Endothelial cell of umbilical vein (primary cell): ENCODE results near the gene SLC39A11. TPM values are rescaled to one million over a fixed set of nuclear protein-coding genes. Genes with fewer than 3 reads are reported as not detected.

ENCODE experiments used
- BruUV-seq: library from RNA; stranded (reverse); fragments of 400-500 nt; replicated peaks from 2 replicates; lab custom pipeline; 2021; lab: Mats Ljungman, UMichigan
- CTCF ChIA-PET: fragments of 300-600, 350-600 bp; sonication (Branson Sonifier 250); formaldehyde crosslinking; loops from one replicate; lab custom pipeline; 2021; ENCODE audit warnings: antibody characterized with exemption, inconsistent platforms; lab: Charles Lee
- POLR2A ChIA-PET: fragments of 300-600, 350-600 bp; sonication (Branson Sonifier 250); formaldehyde crosslinking; loops from one replicate; lab custom pipeline; 2021; ENCODE audit warnings: antibody characterized with exemption, inconsistent platforms; lab: Charles Lee
- DNase-seq: peaks from one replicate; pipeline ENCODE4 v3.0.0-alpha.2; 2011; ENCODE audit warnings: low read depth, low spot score
- FAIRE-seq: peaks from 2 replicates; lab custom pipeline; 2011; peaks lifted over from hg19 to GRCh38; lab: Jason Lieb, UNC
- H2AFZ ChIP-seq: 2 replicates; pipeline ENCODE4 v1.6.0; 2012; ENCODE audit warnings: low read depth, low read length, control low read depth, inconsistent platforms
- H3K27ac ChIP-seq: 2 replicates; pipeline ENCODE4 v1.5.1; 2011; ENCODE audit warnings: low read depth, mild to moderate bottlenecking, control low read depth, low read length, moderate library complexity; ENCODE audit not compliant: insufficient read depth
- H3K27me3 ChIP-seq, 2 experiments: 2 replicates each; pipeline versions ENCODE4 v1.6.0 to v1.6.1; 2011; ENCODE audit warnings: low read length in 2 of 2, mixed read lengths in 1 of 2; ENCODE audit not compliant: control insufficient read depth in 2 of 2, insufficient read depth in 2 of 2
- H3K36me3 ChIP-seq, 2 experiments: 2 replicates in 1 of 2; 3 replicates in 1 of 2; pipeline ENCODE4 v1.5.1; 2011; ENCODE audit warnings: low read length in 2 of 2, mild to moderate bottlenecking in 1 of 2, moderate library complexity in 1 of 2; ENCODE audit not compliant: control insufficient read depth in 2 of 2, insufficient read depth in 2 of 2; ENCODE audit errors: extremely low read depth in 1 of 2
- H3K4me1 ChIP-seq: 3 replicates; pipeline ENCODE4 v1.5.1; 2011; ENCODE audit warnings: mild to moderate bottlenecking, low read length; ENCODE audit not compliant: control insufficient read depth, insufficient read depth; ENCODE audit errors: extremely low read depth
- H3K4me2 ChIP-seq: 2 replicates; pipeline ENCODE4 v1.6.1; 2011; ENCODE audit warnings: low read length, control low read depth, mixed read lengths; ENCODE audit not compliant: insufficient read depth
- H3K4me3 ChIP-seq, 3 experiments: fragments of 200-600 bp in 1 of 3; sonication (generic), shearing (Covaris generic) in 1 of 3; replicated peaks in 1 of 3; 2 replicates each; pipeline ENCODE4 v1.5.1; 2011 to 2016; ENCODE audit warnings: control low read depth in 3 of 3, low read length in 3 of 3, mild to moderate bottlenecking in 2 of 3, inconsistent platforms in 1 of 3, low read depth in 1 of 3, moderate library complexity in 1 of 3; ENCODE audit not compliant: insufficient read depth in 1 of 3
- H3K79me2 ChIP-seq: 2 replicates; pipeline ENCODE4 v1.6.0; 2012; ENCODE audit warnings: low read length, inconsistent platforms; ENCODE audit not compliant: control insufficient read depth, insufficient read depth
- H3K9ac ChIP-seq: replicated peaks from 2 replicates; pipeline ENCODE3; 2011; ENCODE audit warnings: low read length, control low read depth; ENCODE audit not compliant: insufficient read depth; ENCODE audit errors: extremely low read depth
- H3K9me1 ChIP-seq: replicated peaks from 3 replicates; pipeline ENCODE4 v1.6.0; 2011; ENCODE audit warnings: mild to moderate bottlenecking, low read length; ENCODE audit not compliant: control insufficient read depth, insufficient read depth; ENCODE audit errors: extremely low read depth
- H3K9me3 ChIP-seq: replicated peaks from 2 replicates; pipeline ENCODE4 v1.5.1; 2012; ENCODE audit warnings: low read length, inconsistent platforms; ENCODE audit not compliant: control insufficient read depth, insufficient read depth
- H4K20me1 ChIP-seq: replicated peaks from 2 replicates; pipeline ENCODE3; 2011; ENCODE audit warnings: mild to moderate bottlenecking, low read length; ENCODE audit not compliant: control insufficient read depth, insufficient read depth; ENCODE audit errors: extremely low read depth
- CTCF ChIP-seq, 2 donors: IDR thresholded peaks; 1 replicate in 1 of 2; 2 replicates in 1 of 2; pipeline ENCODE4 v1.5.1; 2011; ENCODE audit warnings: low read length in 2 of 2, mild to moderate bottlenecking in 2 of 2, moderate library complexity in 2 of 2, control low read depth in 1 of 2, inconsistent platforms in 1 of 2, low read depth in 1 of 2; ENCODE audit not compliant: insufficient read depth in 1 of 2; ENCODE audit errors: extremely low read depth in 1 of 2
- EZH2 ChIP-seq: IDR thresholded peaks from 2 replicates; pipeline ENCODE4 v1.6.1; 2012; ENCODE audit warnings: borderline replicate concordance, low read depth, mild to moderate bottlenecking, moderate library complexity, low read length, inconsistent platforms; ENCODE audit not compliant: severe bottlenecking
- FOS ChIP-seq: IDR thresholded peaks from 2 replicates; pipeline ENCODE4 v1.6.1; 2011; ENCODE audit warnings: mild to moderate bottlenecking, low read length, moderate library complexity, borderline replicate concordance; ENCODE audit not compliant: insufficient read depth
- GATA2 ChIP-seq: IDR thresholded peaks from 2 replicates; pipeline ENCODE4 v1.7.0; 2011; ENCODE audit warnings: low read depth, mild to moderate bottlenecking, moderate library complexity, mixed read lengths, low read length; ENCODE audit not compliant: insufficient read length, insufficient read depth
- JUN ChIP-seq: IDR thresholded peaks from 2 replicates; pipeline ENCODE4 v1.6.1; 2011; ENCODE audit warnings: borderline replicate concordance, low read depth; ENCODE audit not compliant: insufficient read length, insufficient read depth
- MAX ChIP-seq: IDR thresholded peaks from 2 replicates; pipeline ENCODE4 v1.6.1; 2011; ENCODE audit not compliant: insufficient read depth, insufficient read length
- MYC ChIP-seq: IDR thresholded peaks from one replicate; pipeline ENCODE4 v1.6.1; 2011; ENCODE audit warnings: mild to moderate bottlenecking, low read depth, low read length
- POLR2A ChIP-seq: IDR thresholded peaks from 2 replicates; pipeline ENCODE4 v1.6.1; 2012; ENCODE audit warnings: low read depth, mild to moderate bottlenecking, control low read depth, low read length
- POLR2AphosphoS5 ChIP-seq: IDR thresholded peaks from 2 replicates; pipeline ENCODE4 v1.6.1; 2012; ENCODE audit warnings: low read depth, mild to moderate bottlenecking, control low read depth, low read length, moderate library complexity; ENCODE audit not compliant: insufficient read depth
- dilution Hi-C: fragments of 300-500 bp; cut with MboI; formaldehyde crosslinking; loops from one replicate; pipeline ENCODE4 v1.15.0; 2019; ENCODE audit warnings: low sequenced_read_pairs; ENCODE audit not compliant: extremely low pct_ligation_motif_present
- intact Hi-C: fragments of 100-400 bp; cut with micrococcal nuclease; formaldehyde crosslinking; loops from one replicate; pipeline ENCODE4 v1.10.0; 2022
- polyA plus RNA-seq, 4 experiments: library from polyadenylated mRNA; depleted of rRNA in 3 of 4; stranded (reverse) in 3 of 4; unstranded in 1 of 4; fragments of >200 nt; gene quantifications; 2 replicates each; pipeline versions ENCODE4 v1.2.1 to v1.2.3, GENCODE V29; 2011 to 2012; ENCODE audit warnings: missing spikeins in 1 of 4
- total RNA-seq: library from RNA; stranded (reverse); gene quantifications from 2 replicates; pipeline ENCODE4 v1.2.3, GENCODE V29; 2021

Gene SLC39A11
- total and polyA plus RNA-seq, 2 donors (not counting 3 experiments of a cell fraction or from before 2014, with no cell fraction given): 8.1 to 11.9 TPM

- intact Hi-C loops (no loop called here), dilution Hi-C loops (no loop called here)
- Histone ChIP-seq H3K4me1 (no peaks in the 10 kb centered on the region), H3K4me2 (no peak overlapping the region), H3K27me3 (no peaks in the 10 kb centered on the region), H4K20me1 (no peaks in the 10 kb centered on the region), H2AFZ (no peak overlapping the region), H3K79me2 (no peaks in the 10 kb centered on the region), H3K4me3 (no peak overlapping the region), H3K9me1 (no peaks in the 10 kb centered on the region), H3K9me3 (no peaks in the 10 kb centered on the region), H3K27ac (no peak overlapping the region), H3K36me3 (no peaks in the 10 kb centered on the region), H3K9ac (no peak overlapping the region)
- no peak for FAIRE-seq
- no peak for DNase-seq
- TF ChIP-seq POLR2AphosphoS5 (no peak), FOS (no peak), JUN (no peak)
- ChIA-PET POLR2A (no interaction called here), CTCF (no interaction called here)
- BruUV-seq: no TSS peak
Observed at GRCh38 chr17:72838581-72838980, 253.9 kb downstream of the SLC39A11 start.

- H3K9ac ChIP-seq: no peak overlapping the region
- FAIRE-seq: no peak
- no peak overlapping the region for H3K4me2 ChIP-seq
- H3K4me1 ChIP-seq: no peaks in the 10 kb centered on the region
- H3K79me2 ChIP-seq: no peaks in the 10 kb centered on the region
- no peak overlapping the region for H2AFZ ChIP-seq
- no TSS peak for BruUV-seq
- intact Hi-C loops: no loop called here
- H3K27ac ChIP-seq: no peak overlapping the region
- dilution Hi-C loops: no loop called here
- no peak overlapping the region for H3K4me3 ChIP-seq
- POLR2A ChIA-PET: no interaction called here
- DNase-seq: no peak
- TF ChIP-seq GATA2 (no peak), FOS (no peak), JUN (no peak), POLR2A (no peak), POLR2AphosphoS5 (no peak), MYC (no peak), MAX (no peak), EZH2 (no peak), CTCF (IDR thresholded peaks at IDR 0.05; ENCODE audit: extremely low read depth in 1 of 2, insufficient read depth in 1 of 2, low read depth in 1 of 2, low read length in 2 of 2) (no peak)
- H3K9me3 ChIP-seq: no peaks in the 10 kb centered on the region
- H3K27me3 ChIP-seq: no peaks in the 10 kb centered on the region
- H3K9me1 ChIP-seq: no peaks in the 10 kb centered on the region
- no peaks in the 10 kb centered on the region for H3K36me3 ChIP-seq
- H4K20me1 ChIP-seq: no peaks in the 10 kb centered on the region
- CTCF ChIA-PET: no interaction called here
Observed at GRCh38 chr17:72838068-72838467, 254.4 kb downstream of the SLC39A11 start.
